Stimulated activated CD8-positive, alpha-beta memory T cell treated with anti-CD3 and anti-CD28 coated beads, Interleukin-15, amount 100 ng/mL, for 48 hours (primary cell): Measurements from ENCODE around the gene TIAM2.

ENCODE experiments used
- DNase-seq, 2 donors: peaks; one replicate each; pipeline ENCODE4 v3.0.0-alpha.2; 2020; ENCODE audit warnings: low read depth in 2 of 2

TIAM2 gene

GRCh38 chr6:155290491-155290890 is 295.4 kb downstream of the TIAM2 start:
- no peak for DNase-seq

DNA sequence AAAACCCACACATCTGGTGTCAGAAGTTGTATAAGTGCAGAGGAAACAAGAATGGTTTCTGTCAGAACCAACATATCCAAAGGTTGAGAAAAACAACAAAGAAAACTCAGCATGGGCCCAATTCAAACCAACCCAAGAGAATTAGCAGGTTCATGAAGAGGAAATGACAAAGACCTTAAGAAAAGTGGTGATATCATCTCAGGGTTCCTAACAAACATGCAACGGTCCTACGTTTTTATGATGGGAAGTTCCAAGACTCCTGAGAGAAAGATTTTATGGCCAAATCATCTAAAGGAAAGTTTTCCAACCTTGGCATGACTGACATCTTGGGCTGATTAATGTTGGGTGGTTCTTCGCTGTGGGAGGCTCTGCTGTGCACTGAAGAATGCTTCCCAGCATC is 296.2 kb downstream of the TIAM2 start:
- no peak for DNase-seq

DNA sequence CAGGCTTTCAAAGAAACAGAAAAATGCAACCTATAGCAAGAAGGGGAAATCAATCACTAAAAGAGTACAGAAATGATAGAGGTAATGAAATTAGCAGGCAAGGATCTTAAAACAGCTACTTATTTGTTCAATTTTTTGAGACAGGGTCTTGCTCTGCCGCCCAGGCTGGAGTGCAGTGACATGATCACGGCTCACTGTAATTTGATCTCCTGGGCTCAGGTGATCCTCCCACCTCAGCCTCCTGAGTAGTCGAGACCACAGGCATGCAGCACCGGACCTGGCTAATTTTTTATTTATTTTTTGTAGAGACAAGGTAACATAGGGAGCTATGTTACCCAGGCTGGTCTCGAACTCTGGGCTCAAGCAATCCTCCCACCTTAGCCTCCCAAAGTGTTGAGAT is 297.6 kb downstream of the TIAM2 start:
- no peak for DNase-seq

- DNase-seq, result no peak
These were observed 302.6 kb downstream of the TIAM2 start for GRCh38 chr6:155297669-155298068.

GRCh38 chr6:155301867-155302266 is 306.8 kb downstream of the TIAM2 start:
- DNase-seq, result no peak

GRCh38 chr6:155303361-155303870 is 308.3 kb downstream of the TIAM2 start:
- no peak for DNase-seq

- DNase-seq, result no peak
These were observed 311.8 kb downstream of the TIAM2 start for GRCh38 chr6:155306958-155307357.
